GM18517 (cell line): ENCODE results near the gene ZNF665.
"Not testable (repeated sequence)": the region's sequence is repeated elsewhere in the genome, so short reads cannot be mapped to it uniquely, and the experiment has no call there.

Experiments used
- ATAC-seq: cut with Tn5 transposase; IDR thresholded peaks from one replicate; pipeline ENCODE4 v1.9.1; 2021; ENCODE audit warnings: mild to moderate bottlenecking, moderate library complexity; ENCODE audit not compliant: unreplicated experiment

ZNF665 gene

DNA sequence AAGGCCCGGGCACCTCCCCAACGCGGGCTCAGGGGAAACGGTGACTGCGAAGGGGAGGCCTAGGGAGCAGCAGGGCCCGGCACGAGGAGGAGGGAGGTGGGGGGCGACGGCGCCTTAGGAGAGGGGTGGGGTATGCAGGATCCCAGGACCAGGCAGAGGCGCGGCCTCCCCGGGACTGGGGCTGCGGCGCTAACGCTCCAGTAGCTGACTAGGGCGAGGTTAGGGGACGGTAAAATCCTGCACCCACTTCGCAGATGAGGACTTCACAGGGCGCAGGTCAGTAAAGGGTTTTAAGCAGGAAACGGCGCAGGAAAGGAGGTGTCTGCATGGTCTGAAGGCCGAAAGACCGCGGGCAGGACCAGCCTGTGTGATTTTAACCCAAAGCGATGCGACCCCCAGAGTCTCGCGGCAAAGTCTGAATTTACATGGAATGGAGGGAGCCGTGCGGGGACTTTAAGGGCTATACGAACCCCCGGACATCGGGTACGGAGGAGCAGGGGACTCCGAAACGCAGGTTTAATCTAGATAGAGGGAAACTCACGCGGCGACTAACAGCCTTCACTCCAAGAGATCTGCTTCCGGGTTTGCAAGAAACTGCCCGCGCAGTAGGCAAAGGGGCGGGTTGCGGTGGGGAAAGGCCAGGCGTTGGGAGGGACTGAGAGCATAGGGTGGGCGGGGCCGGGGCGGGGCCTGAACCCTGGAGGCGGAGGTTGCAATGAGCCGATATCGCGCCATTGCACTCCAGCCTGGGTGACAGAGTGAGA, at the start of gene ZNF665:
ZNF665 (minus strand) TSS at position 588 of the 764 bp plus-strand sequence. CDS start 10,460 bp downstream, outside the sequence.
- no peak for ATAC-seq

DNA sequence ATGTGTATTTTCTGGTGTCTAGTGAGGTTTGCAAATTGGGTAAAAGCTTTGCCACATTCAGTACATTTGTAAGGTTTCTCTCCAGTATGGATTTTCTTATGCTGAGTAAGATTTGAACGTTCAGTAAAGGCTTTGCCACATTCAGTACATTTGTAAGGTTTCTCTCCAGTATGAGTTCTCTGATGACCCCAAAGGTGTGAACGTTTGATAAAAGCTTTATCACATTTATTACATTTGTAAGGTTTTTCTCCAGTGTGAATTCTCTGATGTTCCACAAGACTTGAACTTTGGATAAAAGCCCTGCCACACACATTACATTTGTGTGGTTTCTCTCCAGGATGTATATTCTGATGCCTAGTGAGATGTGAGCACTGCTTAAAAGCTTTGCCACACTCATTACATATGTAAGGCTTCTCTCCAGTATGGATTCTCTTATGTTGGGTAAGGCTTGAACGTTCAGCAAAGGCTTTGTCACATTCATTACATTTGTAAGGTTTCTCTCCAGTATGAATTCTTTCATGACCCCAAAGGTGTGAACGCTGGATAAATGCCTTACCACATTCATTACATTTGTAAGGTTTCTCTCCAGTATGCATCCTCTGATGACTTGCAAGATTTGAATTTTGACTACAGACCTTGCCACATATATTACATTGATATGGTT, 44.1 kb upstream of the ZNF665 start:
- no peak for ATAC-seq

DNA sequence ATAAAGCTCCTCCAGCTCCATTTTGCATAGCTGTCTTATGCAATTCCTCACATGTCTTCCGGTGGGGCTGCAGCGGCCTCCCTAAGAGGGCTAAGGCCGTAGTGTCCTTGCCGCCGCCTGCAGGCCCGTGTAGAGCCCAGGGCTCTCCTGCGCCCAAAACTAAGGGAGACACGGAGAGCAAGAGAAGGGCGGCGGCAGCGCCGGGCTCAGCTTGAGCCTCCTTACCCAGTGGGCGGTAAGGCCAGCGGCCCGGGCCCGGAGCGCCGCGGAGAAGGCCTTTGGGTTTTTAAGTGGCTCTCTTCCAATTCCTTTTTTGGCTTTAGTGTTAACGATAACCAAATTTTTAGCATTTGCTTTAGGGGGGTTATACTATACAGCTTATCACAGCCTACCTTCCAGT, 31.4 kb upstream of the ZNF665 start:
- ATAC-seq, result no peak

DNA sequence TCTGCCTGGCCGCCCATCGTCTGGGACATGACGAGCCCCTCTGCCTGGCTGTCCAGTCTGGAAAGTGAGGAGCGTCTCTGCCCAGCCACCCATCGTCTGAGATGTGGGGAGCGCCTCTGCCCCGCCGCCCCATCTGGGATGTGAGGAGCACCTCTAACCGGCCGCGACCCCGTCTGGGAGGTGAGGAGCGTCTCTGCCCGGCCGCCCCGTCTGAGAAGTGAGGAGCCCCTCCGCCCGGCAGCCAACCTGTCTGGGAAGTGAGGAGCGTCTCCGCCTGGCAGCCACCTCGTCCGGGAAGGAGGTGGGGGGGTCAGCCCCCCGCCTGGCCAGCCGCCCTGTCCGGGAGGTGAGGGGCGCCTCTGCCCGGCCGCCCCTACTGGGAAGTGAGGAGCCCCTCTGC, 29.6 kb upstream of the ZNF665 start:
- not testable (repeated sequence) for ATAC-seq

DNA sequence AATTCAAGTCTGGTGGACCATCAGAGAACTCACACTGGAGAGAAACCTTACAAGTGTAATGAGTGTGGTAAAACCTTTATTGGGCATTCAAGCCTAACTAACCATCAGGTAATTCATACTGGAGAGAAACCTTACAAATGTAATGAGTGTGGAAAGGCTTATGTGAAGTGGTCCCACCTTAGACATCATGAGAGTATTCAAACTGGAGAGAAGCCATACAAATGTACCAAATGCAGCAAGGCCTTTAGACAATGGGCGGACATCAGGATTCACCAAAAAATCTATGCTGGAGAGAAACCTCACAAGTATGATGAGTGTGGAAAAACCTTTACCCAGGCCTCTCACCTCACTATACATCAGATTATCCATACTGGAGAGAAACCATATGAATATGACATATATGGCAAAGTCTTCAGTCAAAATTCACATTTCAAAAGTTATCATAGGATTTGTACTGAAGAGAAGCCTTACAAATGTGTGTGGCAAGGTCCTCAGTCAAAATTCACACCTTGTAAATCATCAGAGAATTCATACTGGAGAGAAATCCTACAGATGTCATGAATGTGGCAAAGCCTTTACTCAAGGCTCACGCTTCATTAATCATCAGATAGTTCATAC, 19.7 kb upstream of the ZNF665 start:
- ATAC-seq, result no peak

DNA sequence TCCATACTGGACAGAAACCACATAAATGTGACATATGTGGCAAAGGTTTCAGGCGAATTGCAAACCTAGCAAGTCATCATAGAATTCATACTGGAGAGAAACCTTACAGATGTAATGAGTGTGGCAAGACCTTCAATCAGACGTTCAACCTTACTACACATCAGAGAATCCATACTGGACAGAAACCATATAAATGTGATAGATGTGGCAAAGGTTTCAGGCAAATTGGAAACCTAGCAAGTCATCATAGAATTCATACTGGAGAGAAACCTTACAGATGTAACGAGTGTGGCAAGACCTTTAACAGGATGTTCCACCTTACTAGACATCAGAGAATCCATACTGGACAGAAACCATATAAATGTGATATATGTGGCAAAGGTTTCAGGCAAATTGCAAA, 18.4 kb upstream of the ZNF665 start:
- not testable (repeated sequence) for ATAC-seq

DNA sequence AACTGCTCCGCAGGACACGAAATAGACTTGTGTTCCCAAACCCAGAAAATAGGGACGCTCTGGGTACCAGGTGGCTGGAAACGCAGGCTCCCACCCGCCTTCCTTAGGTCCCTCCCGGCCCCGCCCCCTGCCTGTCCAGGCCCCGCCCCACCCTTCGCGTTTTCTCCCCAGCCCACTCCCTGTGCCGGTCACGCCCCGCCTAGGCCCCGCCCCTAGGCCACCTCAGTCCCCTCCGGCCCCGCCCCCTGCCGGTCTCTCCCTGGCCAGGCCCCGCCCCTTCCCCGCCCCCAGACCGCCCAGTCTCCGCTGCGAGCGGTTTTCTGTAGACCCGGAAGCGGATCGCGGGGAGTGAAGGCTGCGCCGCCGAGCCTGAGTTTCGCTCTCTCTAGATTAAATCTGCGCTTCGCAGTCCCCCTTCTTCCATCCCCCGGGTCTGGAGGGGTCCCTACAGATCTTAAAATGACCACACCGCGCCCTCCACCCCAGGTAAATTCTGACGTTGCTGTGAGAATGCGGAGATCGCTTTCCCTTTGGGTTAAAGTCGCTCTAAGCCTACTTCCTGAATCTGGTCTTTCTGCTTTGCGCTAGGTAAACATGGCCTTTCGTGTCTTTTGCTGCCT, 3.7 kb upstream of the ZNF665 start:
- ATAC-seq, result no peak

DNA sequence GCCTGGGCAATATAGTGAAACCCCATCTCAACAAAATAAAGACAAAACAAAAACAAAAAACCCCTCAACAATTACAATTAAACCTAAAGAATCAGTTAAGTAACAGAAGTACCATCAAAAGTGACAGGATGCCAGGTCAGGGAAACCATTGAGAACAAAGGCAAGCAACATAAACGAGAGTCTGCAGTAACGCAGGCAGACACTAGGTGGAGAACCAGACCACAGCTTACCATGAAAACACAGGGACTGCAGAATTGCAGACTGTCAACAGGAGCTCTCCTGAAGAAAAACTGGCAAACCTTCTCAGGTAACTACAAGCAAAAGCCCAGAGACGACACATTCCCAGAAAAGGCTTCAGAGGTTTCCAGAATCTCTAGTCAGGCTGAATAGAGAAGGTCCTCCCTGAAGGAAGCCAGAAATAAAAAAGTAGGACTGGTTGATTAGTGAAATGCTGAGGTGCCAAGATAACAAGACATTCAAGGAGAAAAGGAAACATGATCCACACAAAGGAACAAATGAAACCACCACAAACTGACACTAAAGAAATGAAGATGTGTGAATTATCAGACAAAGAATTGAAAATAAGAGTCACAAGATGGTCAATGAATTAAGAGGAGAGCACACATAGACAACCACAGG, 2.2 kb upstream of the ZNF665 start:
- ATAC-seq, result no peak

DNA sequence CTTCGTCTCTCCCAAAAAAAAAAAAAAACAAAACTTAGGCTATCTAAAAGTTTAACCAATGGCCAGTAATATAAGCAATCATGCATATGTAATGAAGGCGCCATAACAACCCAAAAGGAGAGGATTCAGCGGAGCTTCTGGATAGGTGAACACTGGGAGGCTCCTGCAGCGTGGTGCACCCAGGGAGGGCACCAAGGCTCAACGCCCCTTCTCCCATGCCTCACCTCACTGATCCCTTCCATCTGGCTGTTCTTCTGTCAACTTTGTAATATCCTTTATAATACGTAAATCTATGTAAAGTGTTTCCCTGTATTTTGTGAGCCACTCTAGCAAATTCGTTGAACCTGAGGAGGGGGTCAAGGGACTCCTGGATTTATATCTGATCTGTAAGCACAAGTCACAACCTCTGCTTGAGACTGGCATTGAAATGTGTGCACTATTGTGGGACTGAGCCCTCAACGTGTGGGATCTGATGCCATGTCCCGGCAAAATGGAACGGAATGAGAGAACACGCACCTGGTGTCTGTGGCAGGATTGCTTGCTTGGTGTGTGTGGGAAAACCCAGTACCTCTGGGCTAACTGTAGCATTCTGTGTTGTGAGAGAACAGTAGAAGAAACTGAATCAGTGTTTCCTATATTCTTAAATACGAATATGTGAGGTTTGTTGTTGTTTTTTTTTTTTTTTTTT, 521 bp upstream of the ZNF665 start:
- no peak for ATAC-seq

DNA sequence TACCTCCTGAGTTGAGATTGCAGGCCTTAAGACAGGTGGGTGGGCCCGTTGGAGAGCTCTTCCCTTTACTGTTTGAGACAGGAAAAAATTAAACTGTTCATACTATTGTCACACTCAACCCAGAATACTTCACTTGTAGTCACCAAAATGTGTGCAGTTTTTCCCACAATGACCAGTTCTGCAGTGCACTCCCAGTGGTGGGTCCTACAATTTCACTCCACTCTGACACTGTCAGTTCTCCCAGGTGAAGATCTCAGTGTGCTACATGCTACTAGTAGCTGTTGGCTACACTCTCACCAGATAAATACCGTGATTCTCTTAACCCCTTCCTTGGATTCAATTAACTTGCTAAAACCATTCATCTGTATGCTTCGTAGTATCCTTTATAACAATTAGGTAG, 2.9 kb downstream of the ZNF665 start:
- ATAC-seq, result no peak

DNA sequence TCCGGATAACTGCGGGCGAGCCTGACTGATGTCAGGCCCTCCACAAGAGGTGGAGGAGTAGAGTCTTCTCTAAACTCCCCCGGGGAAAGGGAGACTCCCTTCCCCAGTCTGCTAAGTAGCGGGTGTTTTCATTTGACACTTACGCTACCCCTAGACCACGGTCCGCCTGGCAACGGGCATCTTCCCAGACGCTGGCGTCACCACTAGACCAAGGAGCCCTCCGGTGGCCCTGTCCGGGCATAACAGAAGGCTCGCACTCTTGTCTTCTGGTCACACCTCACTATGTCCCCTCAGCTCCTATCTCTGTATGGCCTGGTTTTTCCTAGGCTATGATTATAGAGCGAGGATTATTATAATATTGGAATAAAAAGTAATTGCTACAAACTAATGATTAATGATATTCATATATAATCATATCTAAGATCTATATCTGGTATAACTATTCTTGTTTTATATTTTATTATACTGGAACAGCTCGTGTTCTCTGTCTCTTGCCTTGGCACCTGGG, 3.4 kb downstream of the ZNF665 start:
- ATAC-seq, result not testable (repeated sequence)

DNA sequence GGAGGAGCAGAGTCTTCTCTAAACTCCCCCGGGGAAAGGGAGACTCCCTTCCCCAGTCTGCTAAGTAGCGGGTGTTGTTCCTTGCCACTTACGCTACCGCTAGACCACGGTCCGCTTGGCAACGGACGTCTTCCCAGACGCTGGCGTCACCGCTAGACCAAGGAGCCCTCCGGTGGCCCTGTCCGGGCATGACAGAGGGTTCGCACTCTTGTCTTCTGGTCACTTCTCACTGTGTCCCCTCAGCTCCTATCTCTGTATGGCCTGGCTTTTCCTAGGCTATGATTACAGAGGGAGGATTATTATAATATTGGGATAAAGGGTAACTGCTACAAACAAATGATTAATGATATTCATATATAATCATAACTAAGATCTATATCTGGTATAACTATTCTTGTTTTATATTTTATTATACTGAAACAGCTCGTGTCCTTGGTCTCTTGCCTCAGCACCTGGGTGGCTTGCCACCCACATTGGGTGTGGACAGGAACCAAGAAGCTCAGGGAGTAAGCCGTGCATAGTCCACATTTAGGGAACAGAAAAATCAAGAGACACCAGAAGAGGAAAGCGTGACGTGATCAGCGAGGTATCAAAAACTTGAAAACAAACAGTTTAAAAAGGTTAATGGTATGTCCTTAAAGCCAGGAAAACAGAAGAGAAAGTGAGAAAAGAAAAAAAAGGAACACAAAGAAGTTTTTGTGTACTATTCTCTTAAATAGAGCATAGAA, 7.8 kb downstream of the ZNF665 start:
- not testable (repeated sequence) for ATAC-seq

DNA sequence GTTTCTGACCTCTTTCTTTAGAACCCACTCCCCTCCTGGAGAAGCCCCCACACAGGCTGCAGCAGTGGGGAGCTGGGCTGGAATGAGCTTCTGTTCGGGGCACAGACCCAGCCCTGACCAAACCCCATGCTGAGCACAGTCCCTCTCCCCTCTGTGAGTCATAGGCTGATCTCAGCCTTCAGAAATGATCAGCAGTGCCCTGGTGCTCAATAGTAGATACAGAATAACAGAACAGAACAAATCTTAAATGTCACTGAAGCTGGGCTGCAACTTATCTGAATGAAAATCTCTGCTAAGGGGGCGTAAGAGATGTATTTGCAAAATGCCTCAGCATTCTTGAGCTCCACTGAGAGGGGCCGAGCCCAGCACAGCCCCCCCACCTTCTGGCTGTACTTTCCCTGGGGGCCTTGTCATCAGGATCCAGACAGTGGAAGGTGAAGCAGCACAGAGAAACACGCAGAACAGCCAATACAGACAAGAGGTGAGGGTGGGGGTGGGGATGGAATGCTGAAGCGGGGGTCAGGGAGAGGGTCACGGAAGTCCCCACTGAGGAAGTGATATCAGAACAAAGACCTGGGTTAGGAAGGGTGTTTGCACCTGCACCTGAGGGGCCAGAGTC, 9.9 kb downstream of the ZNF665 start:
- no peak for ATAC-seq

DNA sequence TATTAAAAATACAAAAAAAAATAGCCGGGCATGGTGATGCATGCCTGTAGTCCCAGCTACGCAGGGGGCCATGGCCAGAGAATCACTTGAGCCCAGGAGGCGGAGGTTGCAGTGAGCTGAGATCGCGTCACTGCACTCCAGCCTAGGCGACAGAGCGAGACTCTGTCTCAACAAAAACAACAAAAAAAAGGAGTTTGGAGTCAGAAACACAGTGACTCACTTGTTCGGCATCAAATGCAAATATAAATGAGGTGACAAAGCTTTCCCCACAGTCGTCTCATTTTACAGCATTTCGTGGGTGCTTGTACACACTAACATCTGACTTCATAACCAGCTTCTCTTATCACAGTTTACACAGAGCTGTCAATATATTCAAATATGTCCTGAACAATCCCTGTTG, 11.0 kb downstream of the ZNF665 start:
- no peak for ATAC-seq

DNA sequence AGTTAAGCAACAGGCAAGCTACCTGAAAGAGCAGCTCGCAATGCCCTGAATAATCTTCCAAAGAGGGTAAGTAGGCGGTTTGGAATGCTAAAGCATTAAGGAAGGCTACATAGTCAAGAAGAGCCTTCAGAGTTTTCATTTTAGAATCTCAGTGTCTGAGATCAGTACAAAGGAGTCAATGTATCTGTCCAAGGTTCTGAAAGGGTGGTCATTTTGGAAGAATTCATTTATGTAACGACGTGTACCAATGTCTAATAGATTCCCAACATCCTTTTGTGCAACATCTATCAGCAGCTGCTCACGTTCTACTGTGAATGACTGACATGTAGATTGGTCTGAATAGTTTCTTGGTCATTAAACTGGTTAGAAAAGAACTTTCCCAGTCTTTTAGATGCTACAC, 15.2 kb downstream of the ZNF665 start:
- no peak for ATAC-seq

DNA sequence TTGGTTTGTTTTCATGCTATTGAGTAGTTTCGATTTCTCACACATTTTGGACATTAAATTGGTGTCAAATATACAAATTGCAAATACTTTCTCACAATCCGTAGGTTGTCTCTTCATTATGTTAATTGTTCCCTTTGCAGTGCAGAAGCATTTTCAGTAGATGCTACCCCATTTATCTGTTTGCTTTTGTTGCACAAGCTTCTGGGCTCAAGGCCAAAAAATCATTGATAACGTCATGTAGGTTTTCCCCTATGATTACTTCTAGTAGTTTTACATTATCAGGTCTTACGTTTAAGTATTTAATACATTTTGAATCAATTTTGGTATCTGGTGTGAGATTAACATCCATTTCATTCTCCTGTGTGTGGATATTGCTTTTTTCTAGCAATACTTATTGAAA, 20.3 kb downstream of the ZNF665 start:
- ATAC-seq, result no peak

DNA sequence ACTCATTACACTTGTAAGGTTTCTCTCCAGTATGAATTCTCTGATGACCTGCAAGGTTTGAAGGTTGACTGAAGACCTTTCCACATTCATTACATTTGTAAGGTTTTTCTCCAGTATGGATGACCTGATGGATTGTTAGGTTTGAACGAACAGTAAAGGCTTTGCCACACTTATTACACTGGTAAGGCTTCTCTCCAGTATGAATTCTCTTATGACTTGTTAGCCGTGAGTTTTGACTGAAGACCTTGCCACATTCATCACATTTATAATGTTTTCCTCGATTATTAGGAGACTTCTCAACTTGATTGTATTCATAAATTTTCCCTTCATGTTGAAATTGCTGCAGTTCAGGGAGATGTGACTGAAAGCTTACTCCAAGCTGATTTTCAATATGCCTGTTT, 27.5 kb downstream of the ZNF665 start:
- ATAC-seq, result no peak

DNA sequence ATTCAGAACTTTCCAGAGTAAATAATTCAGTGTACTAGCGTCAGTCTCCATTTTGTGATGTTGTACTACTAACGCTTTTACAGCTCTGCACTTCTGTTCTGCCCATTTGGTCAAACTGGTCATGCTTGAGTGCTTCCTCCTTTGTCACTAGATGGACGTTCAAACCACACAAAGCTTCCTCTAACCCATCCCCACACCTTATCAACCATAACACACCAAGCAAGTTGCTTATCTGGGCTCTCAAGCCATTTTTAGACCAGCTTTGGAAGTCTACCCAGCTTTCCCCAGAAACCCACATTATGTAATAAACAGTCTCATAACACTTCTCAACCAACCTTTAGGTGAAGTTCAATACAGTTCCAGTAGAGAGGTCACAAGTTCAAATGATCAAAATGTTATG, 32.0 kb downstream of the ZNF665 start:
- ATAC-seq, result no peak

DNA sequence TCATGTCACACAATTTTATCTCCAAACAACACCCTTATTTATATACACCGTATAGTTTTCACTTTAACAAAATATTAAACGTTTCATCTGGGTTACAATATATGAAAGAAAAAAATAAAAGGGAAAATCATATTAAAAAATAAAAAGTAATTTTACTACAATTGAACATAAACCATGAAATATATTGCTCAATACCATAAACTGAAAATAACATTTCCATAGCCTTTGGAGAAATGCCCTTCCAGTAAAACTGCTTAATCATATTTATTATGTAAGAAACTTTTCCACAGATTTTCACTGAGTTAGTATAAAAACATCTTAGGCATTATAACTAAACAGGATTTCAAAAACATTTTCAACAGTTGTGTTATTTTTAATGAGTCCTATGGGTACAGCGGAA, 32.8 kb downstream of the ZNF665 start:
- ATAC-seq, result no peak
